Activated CD4-positive, alpha-beta T cell treated with anti-CD3 and anti-CD28 coated beads for 4 hours (primary cell): ENCODE data around the gene PREX1.

Experiments used
- DNase-seq, 2 donors: peaks; one replicate each; pipeline ENCODE4 v3.0.0-alpha.2; 2020

PREX1 gene

DNA sequence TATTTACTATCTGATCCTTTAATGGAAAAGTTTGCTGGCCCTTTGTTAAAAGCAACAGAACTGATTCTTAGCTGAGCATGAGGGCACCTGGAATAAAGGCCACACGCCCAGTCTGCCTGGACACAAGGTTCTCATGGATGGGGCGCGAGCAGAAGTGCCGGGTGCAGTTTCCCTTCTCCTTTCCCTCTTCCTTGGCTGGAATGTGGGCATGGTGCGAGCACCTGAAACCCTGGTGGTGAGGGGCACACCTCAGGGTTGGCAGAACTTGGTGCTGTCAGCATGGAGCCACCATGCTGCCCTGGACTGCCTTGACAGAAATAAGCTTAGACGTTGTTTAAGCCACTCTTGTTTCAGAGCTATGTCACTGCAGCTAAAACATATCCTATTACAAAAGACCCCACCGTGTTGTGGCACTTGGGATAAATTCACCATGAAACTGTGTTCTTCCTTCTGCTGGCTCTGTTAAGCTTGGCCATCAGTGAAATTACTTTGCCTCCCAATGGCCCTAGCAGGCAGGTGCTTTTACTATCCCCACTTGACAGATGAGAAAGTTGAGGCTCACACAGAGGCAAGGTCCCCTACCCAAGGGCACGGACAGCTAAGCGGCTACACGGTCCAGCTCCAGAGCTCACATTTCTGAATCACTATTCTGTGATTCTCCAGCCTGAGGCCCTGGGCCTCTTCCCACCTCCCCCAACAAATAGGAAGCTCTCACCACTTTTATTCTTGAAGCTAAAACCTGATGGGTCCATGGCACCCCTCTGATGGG is 115.9 kb downstream of the PREX1 start:
- no peak for DNase-seq

GRCh38 chr20:48711044-48711428 is 116.8 kb downstream of the PREX1 start:
- no peak for DNase-seq

- no peak for DNase-seq
Observed at GRCh38 chr20:48710341-48711043, 117.3 kb downstream of the PREX1 start.

DNA sequence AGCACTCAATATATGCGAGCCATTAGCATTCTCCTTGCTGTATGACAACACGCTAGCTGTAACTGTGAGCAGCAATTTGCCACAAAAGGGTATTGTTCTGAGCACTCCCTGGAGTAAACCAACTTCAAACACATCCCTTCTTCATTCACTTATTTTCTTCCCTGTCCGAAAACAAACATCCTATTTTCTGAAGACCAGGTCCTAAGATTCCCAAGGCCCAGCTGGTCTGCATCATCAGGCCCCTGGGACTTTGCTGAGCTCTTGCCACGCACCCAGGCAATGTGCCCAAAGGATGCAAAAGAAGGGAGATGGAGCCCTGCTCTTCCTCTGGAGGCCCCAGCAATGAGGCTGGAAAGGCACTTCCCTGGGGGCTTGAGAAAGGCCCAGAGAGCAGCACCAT is 118.1 kb downstream of the PREX1 start:
- no peak for DNase-seq

- no peak for DNase-seq
Observed at GRCh38 chr20:48709058-48709691, 118.6 kb downstream of the PREX1 start.

- DNase-seq = no peak
Observed at GRCh38 chr20:48708630-48709029, 119.2 kb downstream of the PREX1 start.

GRCh38 chr20:48708116-48708515 is 119.7 kb downstream of the PREX1 start:
- DNase-seq = no peak

DNA sequence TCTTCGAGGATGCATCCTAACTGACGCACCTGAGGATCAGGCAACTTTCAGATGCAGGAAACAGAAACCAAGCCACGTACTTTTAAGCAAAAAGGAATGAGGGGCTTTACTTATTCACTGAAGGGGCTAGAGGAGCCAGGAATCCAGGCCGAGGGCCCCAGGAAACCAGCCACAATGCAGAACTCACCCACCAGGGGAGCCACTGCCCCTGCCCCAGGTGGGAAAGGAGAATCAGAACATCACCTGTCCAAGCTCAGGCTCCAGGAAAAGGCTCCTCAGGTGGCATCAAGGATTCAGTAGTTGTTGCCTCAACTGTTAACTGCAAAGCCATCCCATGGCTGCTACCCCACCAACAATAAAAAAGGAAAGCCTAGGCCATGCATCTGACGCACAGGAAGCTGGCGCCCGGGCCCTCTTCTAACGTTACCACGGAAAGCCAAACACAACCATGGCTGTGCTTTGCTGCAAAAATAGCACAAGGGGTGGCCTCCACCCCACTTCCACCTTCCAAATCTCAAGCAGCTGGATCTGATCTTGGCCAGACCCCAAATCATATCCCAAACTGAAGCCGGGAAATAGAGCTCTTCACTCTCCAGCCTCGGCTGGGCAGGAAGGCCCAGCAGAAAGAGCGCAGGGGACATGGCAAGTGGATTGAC is 121.0 kb downstream of the PREX1 start:
- DNase-seq = no peak

DNA sequence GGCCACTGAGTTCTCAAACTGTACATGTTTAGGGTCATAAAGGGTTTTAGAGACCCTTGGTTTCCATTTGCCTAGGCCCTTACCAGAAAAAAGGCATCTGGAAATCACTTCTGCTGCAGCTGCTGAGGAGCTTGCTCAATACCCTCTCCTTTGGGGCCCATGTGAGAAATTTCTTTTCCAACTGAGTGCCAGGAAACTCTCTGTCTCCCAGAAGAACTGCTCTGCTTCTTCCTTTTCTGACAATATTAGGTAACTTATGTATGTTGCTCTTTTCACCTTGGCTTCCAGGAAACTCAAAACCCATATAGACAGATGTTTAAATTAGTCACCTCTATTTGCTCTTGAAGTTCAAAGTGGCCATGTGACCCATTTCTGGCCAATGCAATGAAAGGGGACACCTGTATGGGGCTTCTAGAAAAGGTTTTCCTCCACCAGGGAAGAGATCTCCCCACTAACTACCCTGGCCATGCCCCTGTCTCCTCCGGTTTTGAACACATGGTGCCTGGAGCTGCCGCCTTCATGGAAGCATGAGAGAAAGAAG is 121.6 kb downstream of the PREX1 start:
- DNase-seq = no peak

GRCh38 chr20:48705240-48706115 is 122.3 kb downstream of the PREX1 start:
- DNase-seq = no peak

DNA sequence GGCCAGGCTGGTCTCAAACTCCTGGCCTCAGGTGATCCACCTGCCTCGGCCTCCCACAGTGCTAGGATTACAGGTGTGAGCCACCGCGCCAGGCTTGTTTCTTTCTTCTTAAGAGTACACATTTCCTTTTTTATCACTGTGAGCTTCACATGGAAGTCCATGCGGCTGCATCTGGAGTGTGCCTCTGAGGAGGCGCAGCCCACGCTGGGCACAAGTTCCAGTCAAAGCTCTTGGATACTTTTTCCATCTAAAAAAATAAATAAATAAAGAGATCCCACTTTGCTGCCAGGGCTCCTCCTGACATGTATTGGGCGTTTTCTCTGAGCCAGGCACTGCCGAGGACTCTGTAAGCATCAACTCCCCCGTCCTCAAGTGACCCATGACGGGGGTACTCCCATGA is 123.0 kb downstream of the PREX1 start:
- no peak for DNase-seq

- DNase-seq = no peak
Observed at GRCh38 chr20:48703511-48704219, 124.1 kb downstream of the PREX1 start.

GRCh38 chr20:48703107-48703506 is 124.7 kb downstream of the PREX1 start:
- no peak for DNase-seq

DNA sequence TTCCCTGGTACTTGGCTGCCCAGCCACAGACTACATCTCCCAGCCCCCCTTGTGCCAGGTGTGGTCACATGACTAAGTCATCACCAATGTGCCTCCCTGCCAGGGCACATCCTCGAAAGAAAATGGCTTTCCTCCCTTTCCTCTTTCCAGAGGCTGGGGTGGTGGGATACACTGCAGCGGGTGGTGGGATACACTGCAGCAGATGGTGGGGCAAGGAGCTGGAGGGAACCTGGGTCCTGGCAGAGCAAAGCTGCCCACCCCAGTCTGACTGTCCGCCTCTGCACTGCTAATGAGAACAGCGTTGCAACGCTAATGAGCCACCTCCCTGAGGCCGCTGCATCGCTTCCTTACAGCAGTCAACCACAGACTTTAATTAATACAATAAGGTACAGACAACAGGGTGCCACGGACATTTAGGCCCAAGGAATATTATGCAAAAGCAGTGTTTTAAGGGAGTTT is 125.3 kb downstream of the PREX1 start:
- no peak for DNase-seq

GRCh38 chr20:48701702-48702101 is 126.1 kb downstream of the PREX1 start:
- DNase-seq = no peak

GRCh38 chr20:48698507-48699267 is 129.1 kb downstream of the PREX1 start:
- no peak for DNase-seq

GRCh38 chr20:48697845-48698491 is 129.8 kb downstream of the PREX1 start:
- DNase-seq = no peak

DNA sequence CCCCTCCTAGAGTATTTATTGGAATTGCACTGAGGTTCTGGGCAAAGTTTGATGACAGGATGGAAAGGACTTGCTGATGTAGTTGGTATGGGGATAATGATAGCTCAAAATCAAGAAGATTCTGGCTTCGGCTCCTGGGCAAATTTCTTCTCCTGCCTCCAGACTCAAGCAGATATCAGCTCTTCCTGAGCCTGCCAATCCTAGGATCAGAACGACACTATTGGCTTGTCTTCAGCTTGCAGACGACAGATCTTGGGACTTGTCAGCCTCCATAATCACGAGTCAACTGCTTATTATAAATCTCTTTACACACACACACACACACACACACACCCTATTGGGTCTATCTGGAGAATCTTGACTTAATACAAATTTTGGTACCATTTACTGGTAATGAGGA is 131.1 kb downstream of the PREX1 start:
- no peak for DNase-seq

DNA sequence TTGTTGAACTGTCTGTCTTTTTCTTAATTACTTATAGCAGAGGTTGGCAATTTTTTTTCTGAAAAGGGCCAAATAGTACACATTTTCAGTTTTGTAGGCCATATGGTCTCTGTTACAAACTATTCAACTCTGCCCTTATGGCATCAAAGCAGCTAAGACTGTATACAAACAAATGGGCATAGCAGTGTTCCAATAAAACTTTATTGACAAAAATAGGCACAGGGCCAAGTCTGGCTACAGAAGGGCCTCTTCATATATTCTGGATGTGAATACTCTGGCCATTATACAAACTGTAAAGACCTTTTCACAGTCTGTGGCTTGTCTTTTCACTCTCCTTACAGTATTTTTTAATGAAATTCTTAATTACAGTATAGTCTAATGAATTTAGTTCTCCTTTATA is 132.1 kb downstream of the PREX1 start:
- DNase-seq = no peak

GRCh38 chr20:48695255-48695654 is 132.5 kb downstream of the PREX1 start:
- DNase-seq = no peak
